HepG2 (cell line): ENCODE data around the gene FGFBP2. TPM values are rescaled to one million over a fixed set of nuclear protein-coding genes. Genes with fewer than 3 reads are reported as not detected.

ENCODE experiments used
- ATAC-seq: fragments of 200-7000 bp; cut with Tn5 transposase; 3 replicates; pipeline ENCODE4 v1.9.1; 2020; ENCODE audit warnings: mild to moderate bottlenecking, moderate library complexity
- BruUV-seq: library from RNA; stranded (reverse); fragments of 400-500 nt; replicated peaks from 2 replicates; lab custom pipeline; 2021; lab: Mats Ljungman, UMichigan
- CTCF ChIA-PET: fragments of 300-600 bp; formaldehyde crosslinking; extraction: SDS; loops from one replicate; lab custom pipeline; 2021; ENCODE audit warnings: low total read pairs, inconsistent platforms, low intra/inter-chr PET ratio; lab: Yijun Ruan, JAX
- POLR2A ChIA-PET: fragments of 350-600 bp; sonication (Branson Sonifier 250); formaldehyde crosslinking; loops from one replicate; lab custom pipeline; 2020; ENCODE audit warnings: antibody characterized with exemption, inconsistent platforms; lab: Yijun Ruan, JAX
- DNase-seq: peaks from one replicate; pipeline ENCODE4 v3.0.0-alpha.2; 2015; ENCODE audit warnings: low spot score
- FAIRE-seq: peaks from 3 replicates; lab custom pipeline; 2011; peaks lifted over from hg19 to GRCh38; lab: Jason Lieb, UNC
- H2AFZ ChIP-seq: one replicate; pipeline ENCODE4 v1.6.1; 2011; ENCODE audit warnings: low read length, inconsistent platforms
- H3K27ac ChIP-seq: fragments of 300-600 bp; 3 replicates; pipeline ENCODE4 v1.8.0; 2011; ENCODE audit warnings: mixed run types, mild to moderate bottlenecking, mixed read lengths, low read length, inconsistent platforms; ENCODE audit not compliant: insufficient read depth; ENCODE audit errors: extremely low read length
- H3K27me3 ChIP-seq, 2 experiments: fragments of 200-600 bp in 1 of 2; 2 replicates in 1 of 2; 3 replicates in 1 of 2; pipeline versions ENCODE4 v1.6.0 to v1.8.0; 2011; ENCODE audit warnings: low read length in 2 of 2, mild to moderate bottlenecking in 2 of 2, moderate library complexity in 2 of 2, inconsistent platforms in 1 of 2; ENCODE audit not compliant: insufficient read depth in 2 of 2, control insufficient read depth in 1 of 2
- H3K36me3 ChIP-seq, 2 experiments: fragments of 200-600 bp in 1 of 2; replicated peaks in 1 of 2; 2 replicates in 1 of 2; 3 replicates in 1 of 2; pipeline versions ENCODE4 v1.5.1 to v1.8.0; 2011; ENCODE audit warnings: low read length in 2 of 2, inconsistent platforms in 1 of 2; ENCODE audit not compliant: insufficient read depth in 2 of 2, control insufficient read depth in 1 of 2
- H3K4me1 ChIP-seq: 2 replicates; pipeline ENCODE4 v1.5.1; 2012; ENCODE audit warnings: low read length, inconsistent platforms; ENCODE audit not compliant: insufficient read depth
- H3K4me2 ChIP-seq: 2 replicates; pipeline ENCODE4 v1.6.0; 2011; ENCODE audit warnings: low read depth, low read length, inconsistent platforms
- H3K4me3 ChIP-seq, 3 experiments: fragments of 200-600 bp in 1 of 3; sonication (generic), shearing (Covaris generic) in 1 of 3; replicated peaks in 1 of 3; 2 replicates each; pipeline ENCODE4 v1.5.1; 2011 to 2016; ENCODE audit warnings: low read length in 3 of 3, inconsistent platforms in 2 of 3, low read depth in 2 of 3, mild to moderate bottlenecking in 2 of 3, control low read depth in 1 of 3, mixed read lengths in 1 of 3; ENCODE audit not compliant: insufficient read depth in 1 of 3
- H3K79me2 ChIP-seq: one replicate; pipeline ENCODE4 v1.6.1; 2011; ENCODE audit warnings: low read length, inconsistent platforms; ENCODE audit not compliant: insufficient read depth
- H3K9ac ChIP-seq: 2 replicates; pipeline ENCODE4 v1.6.0; 2011; ENCODE audit warnings: mild to moderate bottlenecking, low read depth, low read length, inconsistent platforms; ENCODE audit not compliant: insufficient read depth
- H3K9me3 ChIP-seq: 2 replicates; pipeline ENCODE4 v1.5.1; 2012; ENCODE audit warnings: mild to moderate bottlenecking, low read length
- H4K20me1 ChIP-seq: 2 replicates; pipeline ENCODE4 v1.6.0; 2011; ENCODE audit warnings: inconsistent platforms, mild to moderate bottlenecking, low read length, moderate library complexity; ENCODE audit not compliant: insufficient read depth
- BORCS8-MEF2B ChIP-seq: sonication (generic); formaldehyde crosslinking; IDR thresholded peaks from 2 replicates; pipeline ENCODE4 v1.8.0; 2022; ENCODE audit warnings: mild to moderate bottlenecking, missing genetic modification reagents
- CBX1 ChIP-seq: IDR thresholded peaks from one replicate; pipeline ENCODE4 v1.6.1; 2016; ENCODE audit warnings: antibody characterized with exemption, low read depth
- CBX2 ChIP-seq, 2 experiments: fragments of 200-600 bp in 1 of 2; sonication (generic); formaldehyde crosslinking in 1 of 2; IDR thresholded peaks; 2 replicates each; pipeline versions ENCODE4 v1.7.0 to v1.8.1; 2018 to 2022; ENCODE audit warnings: low read depth in 2 of 2, low read length in 1 of 2, mild to moderate bottlenecking in 1 of 2, missing genetic modification reagents in 1 of 2
- CERS6 ChIP-seq: sonication (generic); formaldehyde crosslinking; IDR thresholded peaks from 2 replicates; pipeline ENCODE4 v1.5.0; 2020; ENCODE audit warnings: missing genetic modification reagents
- FLYWCH1 ChIP-seq: sonication (generic); formaldehyde crosslinking; IDR thresholded peaks from 2 replicates; pipeline ENCODE4 v1.8.1; 2023; ENCODE audit warnings: mild to moderate bottlenecking, missing genetic modification reagents
- NCOA1 ChIP-seq: sonication (generic); formaldehyde crosslinking; IDR thresholded peaks from 2 replicates; pipeline ENCODE4 v1.9.0; 2021; ENCODE audit warnings: missing genetic modification reagents
- TSC22D2 ChIP-seq: sonication (generic); formaldehyde crosslinking; IDR thresholded peaks from 2 replicates; pipeline ENCODE4 v1.5.1; 2020; ENCODE audit warnings: missing genetic modification reagents, mild to moderate bottlenecking, borderline replicate concordance
- XRCC5 ChIP-seq: fragments of 200-400 bp; formaldehyde crosslinking; optimal IDR thresholded peaks from 2 replicates; pipeline ENCODE3; 2017; ENCODE audit warnings: mild to moderate bottlenecking, low read length
- ZNF331 ChIP-seq: sonication (generic); formaldehyde crosslinking; IDR thresholded peaks from 2 replicates; pipeline ENCODE4 v1.4.0; 2020; ENCODE audit warnings: missing genetic modification reagents
- WGBS: methylation state at CpG from one replicate; pipeline ENCODE4 v1.1.6; 2017; ENCODE audit warnings: low lambda C conversion rate; 5-methylcytosine and 5-hydroxymethylcytosine counted together
- in situ Hi-C: cut with HindIII; loops from 2 replicates; pipeline ENCODE4 v1.10.0; 2017; ENCODE audit warnings: low pct_unique_long_range_greater_than_20kb; ENCODE audit not compliant: extremely low pct_ligation_motif_present
- intact Hi-C: fragments of 100-400 bp; cut with micrococcal nuclease; formaldehyde crosslinking; loops from one replicate; pipeline ENCODE4 v1.10.0; 2022; ENCODE audit not compliant: unreplicated experiment
- polyA plus RNA-seq, 8 experiments: library from polyadenylated mRNA; depleted of rRNA in 3 of 8; stranded (reverse) in 7 of 8; unstranded in 1 of 8; fragments of >200 nt; fragmentation: Illumina TruSeq in 4 of 8; extraction: Trizol in 4 of 8; gene quantifications; 2 replicates each; pipeline versions ENCODE4 v1.2.1 to v1.2.3, GENCODE V29; 2011 to 2016; ENCODE audit warnings: low read depth in 4 of 8, missing spikeins in 1 of 8, mixed read lengths in 1 of 8; ENCODE audit not compliant: insufficient read depth in 1 of 8
- total RNA-seq, 5 experiments: library from RNA; depleted of rRNA; stranded (reverse); fragments of >200 nt; fragmentation: Illumina TruSeq; extraction: Trizol; gene quantifications; 2 replicates each; pipeline ENCODE4 v1.2.3, GENCODE V29; 2016; ENCODE audit warnings: low read depth in 1 of 5
- TF ChIP-seq, protein P1 (sequence below): fragments of 450-650 bp; IDR thresholded peaks from 2 replicates; pipeline ENCODE4 v1.6.1; 2017; ENCODE audit warnings: mild to moderate bottlenecking
- TF ChIP-seq, protein P2 (sequence below): IDR thresholded peaks from 2 replicates; pipeline ENCODE4 v1.6.1; 2016
- TF ChIP-seq, protein P3 (sequence below): sonication (generic); formaldehyde crosslinking; IDR thresholded peaks from 2 replicates; pipeline ENCODE4 v1.4.0; 2020; ENCODE audit warnings: mild to moderate bottlenecking, missing genetic modification reagents

FGFBP2 gene
- total and polyA plus RNA-seq, 2 of the 13 experiments (the other 11 are each of a cell fraction or from before 2014, with no cell fraction given), result not detected

DNA sequence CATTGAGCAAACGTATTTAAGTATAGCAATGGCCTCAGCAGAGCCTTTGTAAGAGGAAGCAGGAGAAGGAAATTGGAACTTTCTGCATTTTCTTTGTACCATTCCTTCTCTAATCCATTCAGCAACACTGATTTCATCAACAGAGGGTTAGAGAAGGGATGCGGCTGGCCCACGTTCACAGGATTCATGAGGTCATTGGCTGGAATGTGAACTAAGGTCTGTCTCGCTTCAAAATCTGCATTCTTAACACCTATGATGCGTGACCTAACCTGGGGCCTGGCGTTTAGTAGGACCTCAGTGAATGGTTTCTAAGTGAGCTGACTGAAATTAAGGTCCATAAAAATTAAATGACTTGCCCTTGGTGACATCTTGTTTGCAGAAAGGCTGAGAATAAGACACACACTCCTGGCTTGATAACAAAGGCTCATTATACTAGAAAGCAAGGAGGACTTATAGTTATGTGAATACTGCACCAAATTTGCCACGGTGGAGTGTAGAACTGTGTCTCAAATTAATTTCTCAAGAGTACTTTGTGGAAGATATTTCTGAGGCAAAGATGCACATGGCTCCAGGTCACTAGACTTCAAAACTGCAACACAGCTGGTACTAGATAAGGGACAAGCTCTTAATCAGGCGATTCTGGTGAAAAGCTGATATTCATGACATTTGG lies 49.9 kb downstream of the FGFBP2 start:
- peaks cover 0 to 11% of the 10 kb centered on the region in 2 experiments; a peak in 1 of 5 replicates for H3K27me3 ChIP-seq
- no peak for DNase-seq
- no peak overlapping the region for H3K27ac ChIP-seq
- H4K20me1 ChIP-seq, result no peaks in the 10 kb centered on the region
- H3K79me2 ChIP-seq, result no peaks in the 10 kb centered on the region
- TF ChIP-seq NCOA1 (CRISPR knock-in tag) (no peak), BORCS8-MEF2B (no peak), FLYWCH1 (CRISPR knock-in tag) (no peak)
- TF ChIP-seq, protein P1, sequence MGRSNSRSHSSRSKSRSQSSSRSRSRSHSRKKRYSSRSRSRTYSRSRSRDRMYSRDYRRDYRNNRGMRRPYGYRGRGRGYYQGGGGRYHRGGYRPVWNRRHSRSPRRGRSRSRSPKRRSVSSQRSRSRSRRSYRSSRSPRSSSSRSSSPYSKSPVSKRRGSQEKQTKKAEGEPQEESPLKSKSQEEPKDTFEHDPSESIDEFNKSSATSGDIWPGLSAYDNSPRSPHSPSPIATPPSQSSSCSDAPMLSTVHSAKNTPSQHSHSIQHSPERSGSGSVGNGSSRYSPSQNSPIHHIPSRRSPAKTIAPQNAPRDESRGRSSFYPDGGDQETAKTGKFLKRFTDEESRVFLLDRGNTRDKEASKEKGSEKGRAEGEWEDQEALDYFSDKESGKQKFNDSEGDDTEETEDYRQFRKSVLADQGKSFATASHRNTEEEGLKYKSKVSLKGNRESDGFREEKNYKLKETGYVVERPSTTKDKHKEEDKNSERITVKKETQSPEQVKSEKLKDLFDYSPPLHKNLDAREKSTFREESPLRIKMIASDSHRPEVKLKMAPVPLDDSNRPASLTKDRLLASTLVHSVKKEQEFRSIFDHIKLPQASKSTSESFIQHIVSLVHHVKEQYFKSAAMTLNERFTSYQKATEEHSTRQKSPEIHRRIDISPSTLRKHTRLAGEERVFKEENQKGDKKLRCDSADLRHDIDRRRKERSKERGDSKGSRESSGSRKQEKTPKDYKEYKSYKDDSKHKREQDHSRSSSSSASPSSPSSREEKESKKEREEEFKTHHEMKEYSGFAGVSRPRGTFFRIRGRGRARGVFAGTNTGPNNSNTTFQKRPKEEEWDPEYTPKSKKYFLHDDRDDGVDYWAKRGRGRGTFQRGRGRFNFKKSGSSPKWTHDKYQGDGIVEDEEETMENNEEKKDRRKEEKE, result no peak
- TF ChIP-seq, all 625 proteins: peak for 0
- intact Hi-C loops, result no loop called here
- Histone ChIP-seq H3K4me2 (no peak overlapping the region), H3K36me3 (no peaks in the 10 kb centered on the region), H3K4me3 (no peak overlapping the region), H3K4me1 (no peaks in the 10 kb centered on the region), H3K9me3 (no peaks in the 10 kb centered on the region), H2AFZ (no peak overlapping the region), H3K9ac (no peak overlapping the region)
- 8% methylated on average over 8 of the region's 8 CpGs for WGBS
- BruUV-seq, result no TSS peak
- ChIA-PET CTCF (no interaction called here), POLR2A (no interaction called here)
- no peak for FAIRE-seq
- in situ Hi-C loops, result no loop called here
- ATAC-seq, result no peak

- ChIA-PET POLR2A (no interaction called here), CTCF (no interaction called here)
- Histone ChIP-seq H3K36me3 (no peaks in the 10 kb centered on the region), H3K27ac (no peak overlapping the region), H3K9ac (no peak overlapping the region), H3K27me3 (peaks cover 0 to 11% of the 10 kb centered on the region in 2 experiments; a peak in 1 of 5 replicates), H3K79me2 (no peaks in the 10 kb centered on the region), H3K4me3 (no peak overlapping the region), H3K4me2 (no peak overlapping the region), H3K4me1 (no peaks in the 10 kb centered on the region), H4K20me1 (no peaks in the 10 kb centered on the region), H3K9me3 (no peaks in the 10 kb centered on the region), H2AFZ (no peak overlapping the region)
- in situ Hi-C loops (no loop called here), intact Hi-C loops (no loop called here)
- WGBS, result 22% methylated on average over 7 of the region's 7 CpGs
- DNase-seq, result no peak
- ATAC-seq, result no peak
- BruUV-seq, result no TSS peak
- no peak for FAIRE-seq
- TF ChIP-seq CBX1 (no peak), CERS6 (CRISPR knock-in tag) (no peak), ZNF331 (CRISPR knock-in tag) (no peak), XRCC5 (no peak), TSC22D2 (CRISPR knock-in tag) (no peak), CBX2 (IDR thresholded peaks at IDR 0.05; ENCODE audit: low read depth, low read length) (no peak), CBX2 (CRISPR knock-in tag; IDR thresholded peaks at IDR 0.05; ENCODE audit: low read depth) (no peak)
- TF ChIP-seq, protein P2, sequence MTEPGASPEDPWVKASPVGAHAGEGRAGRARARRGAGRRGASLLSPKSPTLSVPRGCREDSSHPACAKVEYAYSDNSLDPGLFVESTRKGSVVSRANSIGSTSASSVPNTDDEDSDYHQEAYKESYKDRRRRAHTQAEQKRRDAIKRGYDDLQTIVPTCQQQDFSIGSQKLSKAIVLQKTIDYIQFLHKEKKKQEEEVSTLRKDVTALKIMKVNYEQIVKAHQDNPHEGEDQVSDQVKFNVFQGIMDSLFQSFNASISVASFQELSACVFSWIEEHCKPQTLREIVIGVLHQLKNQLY (CRISPR knock-in tag), result no peak
- TF ChIP-seq, protein P3, sequence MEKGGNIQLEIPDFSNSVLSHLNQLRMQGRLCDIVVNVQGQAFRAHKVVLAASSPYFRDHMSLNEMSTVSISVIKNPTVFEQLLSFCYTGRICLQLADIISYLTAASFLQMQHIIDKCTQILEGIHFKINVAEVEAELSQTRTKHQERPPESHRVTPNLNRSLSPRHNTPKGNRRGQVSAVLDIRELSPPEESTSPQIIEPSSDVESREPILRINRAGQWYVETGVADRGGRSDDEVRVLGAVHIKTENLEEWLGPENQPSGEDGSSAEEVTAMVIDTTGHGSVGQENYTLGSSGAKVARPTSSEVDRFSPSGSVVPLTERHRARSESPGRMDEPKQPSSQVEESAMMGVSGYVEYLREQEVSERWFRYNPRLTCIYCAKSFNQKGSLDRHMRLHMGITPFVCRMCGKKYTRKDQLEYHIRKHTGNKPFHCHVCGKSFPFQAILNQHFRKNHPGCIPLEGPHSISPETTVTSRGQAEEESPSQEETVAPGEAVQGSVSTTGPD (CRISPR knock-in tag), result no peak
These were observed 50.7 kb downstream of the FGFBP2 start for GRCh38 chr4:15912236-15912635.
